Astrocyte of the cerebellum (primary cell): ENCODE results near the gene RAD23B.
A peak's percentile ranks its signal among the peaks of the same experiment; 100 is the strongest.

ENCODE experiments used
- DNase-seq: peaks from one replicate; pipeline ENCODE4 v3.0.0-alpha.2; 2011; ENCODE audit warnings: low read depth
- H3K4me3 ChIP-seq: 2 replicates; pipeline ENCODE4 v1.5.1; 2011; ENCODE audit warnings: mild to moderate bottlenecking, low read depth, low read length, moderate library complexity
- in situ Hi-C: cut with HindIII; loops from 2 replicates; pipeline ENCODE4 v1.10.0; 2017; ENCODE audit warnings: low sequenced_read_pairs
- TF ChIP-seq, protein P1 (sequence below): IDR thresholded peaks from 2 replicates; pipeline ENCODE4 v1.5.1; 2012; ENCODE audit warnings: low read length, low read depth, moderate library complexity, mild to moderate bottlenecking; ENCODE audit errors: missing control alignments

RAD23B gene

DNA sequence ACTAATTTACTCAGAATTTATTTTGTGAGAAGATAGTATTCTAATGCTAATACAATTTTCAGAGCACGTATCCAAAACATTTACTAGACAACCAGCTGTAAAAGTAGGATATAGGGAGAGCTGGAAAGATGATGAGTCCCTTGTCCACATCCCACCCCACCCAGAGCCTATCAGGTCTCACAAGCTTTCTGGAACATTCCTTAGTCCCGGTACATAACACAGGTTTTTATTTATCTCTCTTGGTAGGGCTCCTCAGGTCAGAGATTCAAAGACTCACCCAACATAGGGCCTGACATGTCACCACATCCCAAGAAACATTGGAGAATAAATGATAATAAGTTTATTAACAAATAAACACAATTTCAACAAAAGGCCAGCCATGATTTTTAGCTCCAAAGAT, 13.8 kb upstream of the RAD23B start:
- in situ Hi-C loops, result no loop called here
- H3K4me3 ChIP-seq, result no peak overlapping the region
- DNase-seq, result no peak
- TF ChIP-seq, protein P1, sequence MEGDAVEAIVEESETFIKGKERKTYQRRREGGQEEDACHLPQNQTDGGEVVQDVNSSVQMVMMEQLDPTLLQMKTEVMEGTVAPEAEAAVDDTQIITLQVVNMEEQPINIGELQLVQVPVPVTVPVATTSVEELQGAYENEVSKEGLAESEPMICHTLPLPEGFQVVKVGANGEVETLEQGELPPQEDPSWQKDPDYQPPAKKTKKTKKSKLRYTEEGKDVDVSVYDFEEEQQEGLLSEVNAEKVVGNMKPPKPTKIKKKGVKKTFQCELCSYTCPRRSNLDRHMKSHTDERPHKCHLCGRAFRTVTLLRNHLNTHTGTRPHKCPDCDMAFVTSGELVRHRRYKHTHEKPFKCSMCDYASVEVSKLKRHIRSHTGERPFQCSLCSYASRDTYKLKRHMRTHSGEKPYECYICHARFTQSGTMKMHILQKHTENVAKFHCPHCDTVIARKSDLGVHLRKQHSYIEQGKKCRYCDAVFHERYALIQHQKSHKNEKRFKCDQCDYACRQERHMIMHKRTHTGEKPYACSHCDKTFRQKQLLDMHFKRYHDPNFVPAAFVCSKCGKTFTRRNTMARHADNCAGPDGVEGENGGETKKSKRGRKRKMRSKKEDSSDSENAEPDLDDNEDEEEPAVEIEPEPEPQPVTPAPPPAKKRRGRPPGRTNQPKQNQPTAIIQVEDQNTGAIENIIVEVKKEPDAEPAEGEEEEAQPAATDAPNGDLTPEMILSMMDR, result no peak

DNA sequence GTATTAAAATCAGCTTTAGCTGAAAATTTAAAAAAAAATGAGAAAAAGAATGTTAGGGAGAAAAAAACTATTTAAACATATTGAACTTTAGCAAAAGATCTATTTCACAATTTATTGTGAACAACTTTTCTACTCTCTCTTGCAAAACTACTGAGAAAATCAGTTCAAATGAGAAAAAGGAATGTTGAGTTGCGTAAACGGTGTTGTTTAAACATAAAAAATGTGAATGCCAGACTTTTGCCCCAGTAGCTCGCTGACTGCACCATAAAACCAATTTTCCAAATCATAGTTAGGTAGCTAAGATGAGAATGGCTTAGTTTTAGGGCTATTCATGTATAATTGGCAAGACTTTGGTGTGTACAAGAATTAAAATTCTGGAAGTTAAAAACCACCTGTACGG, 13.4 kb upstream of the RAD23B start:
- no peak for DNase-seq
- H3K4me3 ChIP-seq, result no peak overlapping the region
- in situ Hi-C loops, result no loop called here
- TF ChIP-seq, protein P1, result no peak

DNA sequence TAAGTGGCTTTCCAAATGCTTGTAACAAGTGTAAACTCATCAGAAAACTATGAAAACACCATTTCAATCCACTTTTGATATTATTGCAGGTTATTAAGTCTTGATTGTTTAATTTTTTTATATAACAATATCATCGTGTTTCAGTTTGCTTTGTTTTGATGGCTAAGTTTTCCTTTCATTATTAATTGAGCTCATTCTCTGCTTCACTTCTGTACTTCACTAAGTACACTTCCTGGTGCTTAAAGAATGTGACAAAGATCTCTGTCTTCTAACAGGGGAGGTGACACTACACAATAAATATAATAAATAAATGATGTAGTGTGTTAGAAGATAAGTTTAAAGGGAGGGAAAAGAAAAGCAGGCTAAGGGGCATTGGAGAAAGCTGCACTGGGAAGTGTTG, 13.0 kb upstream of the RAD23B start:
- TF ChIP-seq, protein P1, result no peak
- in situ Hi-C loops, result no loop called here
- H3K4me3 ChIP-seq, result no peak overlapping the region
- DNase-seq, result no peak

DNA sequence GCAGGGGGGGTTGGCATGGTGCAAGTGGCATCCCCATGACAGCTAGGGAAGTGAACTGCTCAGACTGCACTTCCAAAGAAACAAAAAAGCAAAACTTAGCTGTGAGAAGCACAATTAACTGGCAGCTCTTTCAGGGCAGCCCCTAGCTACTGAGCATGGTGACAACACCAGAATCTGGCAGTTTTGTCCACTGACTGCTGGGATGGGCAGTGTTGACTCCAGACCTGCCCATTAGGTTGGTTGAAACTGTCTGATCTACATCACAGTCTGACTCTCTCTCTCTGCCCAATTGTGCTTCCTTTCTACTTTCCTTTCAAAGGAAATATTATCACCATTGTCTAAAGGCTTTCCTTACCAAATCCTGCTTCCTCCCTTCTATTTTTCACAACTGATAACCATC, 12.5 kb upstream of the RAD23B start:
- no peak for DNase-seq
- H3K4me3 ChIP-seq, result no peak overlapping the region
- TF ChIP-seq, protein P1, result no peak
- in situ Hi-C loops, result no loop called here

DNA sequence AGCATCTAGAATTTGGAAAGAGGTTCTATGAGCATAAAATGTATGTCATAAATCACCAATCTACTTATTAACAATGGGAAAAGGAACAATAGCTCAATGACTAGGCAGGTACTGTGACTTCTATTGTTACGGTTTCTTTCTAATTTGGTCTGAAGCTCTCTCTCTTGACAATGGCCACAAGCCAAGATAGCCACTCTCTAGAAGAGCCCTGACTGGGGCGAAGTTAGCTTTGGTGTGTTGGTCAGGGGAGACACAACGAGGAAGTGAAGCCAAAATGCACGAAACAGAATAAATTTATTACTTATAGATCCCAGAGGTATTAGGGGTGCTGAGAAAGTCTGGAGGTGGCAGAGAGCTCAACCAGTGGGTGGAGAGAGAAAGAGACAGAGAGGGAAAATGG, 9.4 kb upstream of the RAD23B start:
- in situ Hi-C loops, result no loop called here
- no peak for DNase-seq
- no peak overlapping the region for H3K4me3 ChIP-seq
- TF ChIP-seq, protein P1, result no peak

DNA sequence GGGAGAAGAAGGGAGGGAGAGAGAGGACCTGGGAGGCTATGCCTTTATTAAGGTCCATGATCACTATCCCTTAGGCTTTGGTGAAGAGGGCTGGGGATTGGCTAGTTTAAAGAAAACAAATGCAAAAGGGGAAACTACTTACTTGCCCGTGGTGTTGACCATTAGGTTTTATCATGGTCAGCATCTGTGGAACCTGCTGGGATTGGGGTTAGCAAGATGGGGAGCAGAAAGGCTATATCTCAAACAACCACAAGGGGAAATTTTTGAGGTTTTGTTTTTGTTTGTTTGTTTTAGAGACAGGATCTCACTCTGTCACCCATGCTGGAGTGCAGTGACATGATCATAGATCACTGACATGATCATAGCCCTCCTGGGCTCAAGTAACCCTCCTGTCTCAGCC, 9.0 kb upstream of the RAD23B start:
- no peak for DNase-seq
- H3K4me3 ChIP-seq, result no peak overlapping the region
- in situ Hi-C loops, result no loop called here
- TF ChIP-seq, protein P1, result peak; percentile 18

DNA sequence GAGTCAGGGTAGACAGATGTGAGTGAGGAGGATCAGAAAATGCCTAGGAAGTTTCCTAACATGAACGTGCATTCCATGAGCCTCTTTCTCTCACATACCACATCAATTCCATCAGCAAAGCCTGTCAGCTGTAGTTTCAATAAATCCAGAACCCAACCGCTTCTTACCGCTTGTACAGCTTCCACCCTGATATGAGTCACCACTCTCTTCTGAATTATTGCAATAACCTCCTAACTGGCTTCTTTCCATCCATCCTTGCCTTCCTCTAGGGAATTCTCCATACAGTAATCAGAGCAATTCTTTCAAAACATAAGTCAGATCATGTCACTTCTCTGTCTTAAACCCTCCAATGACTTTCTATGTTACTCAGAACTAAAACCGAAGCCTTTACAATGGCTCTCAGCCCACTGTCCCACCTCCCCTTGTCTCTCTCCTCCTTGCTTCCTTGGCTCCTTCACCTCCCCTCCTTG, 8.1 kb upstream of the RAD23B start:
- TF ChIP-seq, protein P1, result no peak
- DNase-seq, result peak; percentile 88

More for the DNA sequence above, 8.1 kb upstream of the RAD23B start:
- in situ Hi-C loops, result no loop called here
- H3K4me3 ChIP-seq, result no peak overlapping the region
